Activated naive CD8-positive, alpha-beta T cell (primary cell): ENCODE data around the gene NCKIPSD.
A peak's percentile ranks its signal among the peaks of the same experiment; 100 is the strongest.

Experiments
- H3K27ac Mint-ChIP-seq: one replicate; pipeline ENCODE4 v1.8.0; 2021; ENCODE audit warnings: mixed read lengths
- H3K27me3 Mint-ChIP-seq: one replicate; pipeline ENCODE4 v1.8.0; 2021; ENCODE audit warnings: mixed read lengths
- H3K36me3 Mint-ChIP-seq: one replicate; pipeline ENCODE4 v1.8.0; 2021; ENCODE audit warnings: mixed read lengths
- H3K4me1 Mint-ChIP-seq: one replicate; pipeline ENCODE4 v1.8.0; 2021; ENCODE audit warnings: low read depth, mixed read lengths
- H3K4me3 Mint-ChIP-seq: one replicate; pipeline ENCODE4 v1.8.0; 2021; ENCODE audit warnings: mild to moderate bottlenecking, mixed read lengths
- H3K9me3 Mint-ChIP-seq: one replicate; pipeline ENCODE4 v1.8.0; 2021; ENCODE audit warnings: low read depth, mixed read lengths

Gene NCKIPSD

DNA sequence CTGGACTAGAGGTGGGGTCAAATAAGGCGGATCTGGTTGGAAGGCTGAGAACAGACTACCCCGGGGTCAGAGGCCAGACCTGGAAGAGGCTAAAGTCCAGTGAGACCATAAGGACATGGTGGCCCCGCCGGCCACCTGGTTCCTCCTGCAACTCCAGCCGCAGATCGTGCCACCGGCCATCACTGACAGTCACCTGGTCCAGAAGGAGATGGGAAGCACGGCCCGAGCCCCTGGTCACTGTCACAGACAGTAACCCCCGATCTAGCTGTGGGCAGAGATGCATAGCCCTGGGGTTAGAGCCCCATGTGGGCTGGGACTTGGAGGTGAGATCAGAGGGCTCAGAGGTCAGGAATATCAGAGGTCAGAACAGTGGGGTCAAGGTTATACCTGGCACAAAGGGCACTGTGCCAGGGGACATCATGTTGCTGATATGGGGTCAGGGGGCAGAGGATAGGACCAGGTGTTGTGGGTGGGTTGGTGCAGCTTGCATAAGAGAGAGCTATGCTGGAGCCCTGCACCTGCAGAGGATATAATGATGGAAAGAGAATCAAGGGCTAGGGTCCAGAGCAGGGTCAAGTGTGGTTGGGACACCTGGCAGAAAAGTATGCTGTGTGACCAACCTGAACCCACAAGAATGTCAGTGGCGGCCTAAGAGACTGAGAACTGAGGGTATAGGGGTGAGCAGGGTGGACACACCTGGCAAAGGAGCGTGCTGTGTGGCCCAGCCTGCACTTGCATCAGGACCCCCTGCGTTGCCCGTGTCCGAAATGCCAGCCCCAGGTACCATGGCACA is 32.6 kb downstream of the NCKIPSD start:
- H3K4me3 Mint-ChIP-seq, result no peak overlapping the region
- H3K36me3 Mint-ChIP-seq, result no peaks in the 10 kb centered on the region
- peaks cover 10% of the 10 kb centered on the region for H3K4me1 Mint-ChIP-seq
- no peaks in the 10 kb centered on the region for H3K27me3 Mint-ChIP-seq
- no peak overlapping the region for H3K27ac Mint-ChIP-seq
- no peaks in the 10 kb centered on the region for H3K9me3 Mint-ChIP-seq

DNA sequence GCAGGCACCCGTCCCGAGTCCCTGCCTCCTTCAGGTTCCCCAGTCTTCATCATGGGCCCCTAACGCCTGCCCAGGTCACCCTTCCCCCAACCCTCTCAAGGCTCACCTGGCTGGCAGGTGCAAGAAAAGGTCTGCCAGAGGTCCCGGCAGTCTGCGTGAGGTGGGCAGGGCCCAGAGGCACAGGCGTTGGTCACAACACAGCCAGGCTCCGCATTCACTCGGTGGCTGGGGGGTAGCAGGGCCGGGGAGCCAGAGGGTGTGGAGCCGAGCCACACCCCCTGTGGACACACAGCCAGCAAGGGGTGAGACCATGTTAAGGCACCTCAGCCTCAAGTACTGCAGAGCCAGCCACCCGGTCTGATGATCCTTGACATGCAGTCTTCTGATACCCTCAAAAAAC is 33.9 kb downstream of the NCKIPSD start:
- peaks cover 7% of the 10 kb centered on the region for H3K4me1 Mint-ChIP-seq
- no peaks in the 10 kb centered on the region for H3K36me3 Mint-ChIP-seq
- no peak overlapping the region for H3K4me3 Mint-ChIP-seq
- no peaks in the 10 kb centered on the region for H3K9me3 Mint-ChIP-seq
- H3K27me3 Mint-ChIP-seq, result no peaks in the 10 kb centered on the region
- H3K27ac Mint-ChIP-seq, result no peak overlapping the region

- Mint-ChIP-seq H3K27me3 (no peaks in the 10 kb centered on the region), H3K4me3 (no peak overlapping the region), H3K4me1 (peaks cover 5% of the 10 kb centered on the region), H3K27ac (no peak overlapping the region), H3K9me3 (no peaks in the 10 kb centered on the region), H3K36me3 (no peaks in the 10 kb centered on the region)
Measured at GRCh38 chr3:48650723-48651122, 35.0 kb downstream of the NCKIPSD start.

DNA sequence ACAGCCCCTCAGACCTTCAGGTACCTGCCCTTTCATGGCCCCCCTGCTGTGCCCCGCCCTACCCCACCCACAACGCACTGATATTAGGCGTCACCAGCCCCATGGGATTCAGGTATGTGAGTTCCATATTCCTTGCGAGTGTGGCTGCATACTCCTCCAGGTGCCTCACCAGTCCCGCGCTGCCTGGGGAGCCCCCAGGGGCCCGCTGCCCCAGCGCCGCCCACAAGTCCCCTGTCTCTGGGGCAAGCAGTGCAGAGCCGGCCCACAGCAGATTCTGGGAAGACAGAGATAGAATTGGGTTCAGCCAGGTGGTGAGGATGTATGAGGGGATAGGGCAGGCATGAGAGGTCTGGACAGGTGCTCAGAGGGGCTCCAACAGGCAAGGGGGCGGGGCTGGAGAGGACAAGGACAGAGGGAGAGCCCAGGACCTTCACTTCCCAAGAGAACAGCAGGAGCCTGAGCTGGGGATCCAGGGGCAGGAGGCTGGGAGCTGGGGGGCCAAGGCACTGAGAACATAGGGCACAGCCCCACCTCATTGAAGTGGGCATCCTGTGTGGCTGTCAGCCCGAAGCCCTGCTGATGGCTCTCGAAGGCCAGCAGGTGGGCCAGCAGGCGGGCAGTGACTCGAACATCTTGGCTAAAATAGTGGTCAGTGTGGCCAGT is 37.4 kb downstream of the NCKIPSD start:
- H3K36me3 Mint-ChIP-seq, result no peaks in the 10 kb centered on the region
- no peaks in the 10 kb centered on the region for H3K4me1 Mint-ChIP-seq
- H3K4me3 Mint-ChIP-seq, result no peak overlapping the region
- no peaks in the 10 kb centered on the region for H3K27me3 Mint-ChIP-seq
- H3K27ac Mint-ChIP-seq, result no peak overlapping the region
- H3K9me3 Mint-ChIP-seq, result no peaks in the 10 kb centered on the region

DNA sequence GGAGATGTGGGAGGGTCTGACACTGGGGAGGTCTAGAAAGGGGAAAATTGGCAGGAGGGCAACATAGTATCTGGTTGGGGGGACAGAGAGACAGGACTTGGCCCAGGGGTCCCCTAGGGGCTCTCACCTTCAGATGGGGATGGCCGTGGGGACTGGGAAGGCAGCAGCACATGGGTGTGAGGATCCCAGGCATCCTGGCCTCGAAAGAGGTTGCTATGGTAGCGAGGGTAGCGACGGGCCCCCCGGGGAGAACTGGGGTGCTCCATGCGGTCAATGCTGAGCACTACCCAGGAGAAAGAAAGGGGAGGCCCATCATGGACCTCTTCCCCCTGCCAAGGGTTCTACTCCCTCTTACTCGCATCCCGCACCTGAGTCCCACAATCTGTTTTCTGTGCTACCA is 38.0 kb downstream of the NCKIPSD start:
- no peaks in the 10 kb centered on the region for H3K4me1 Mint-ChIP-seq
- H3K27ac Mint-ChIP-seq, result no peak overlapping the region
- no peaks in the 10 kb centered on the region for H3K27me3 Mint-ChIP-seq
- no peaks in the 10 kb centered on the region for H3K9me3 Mint-ChIP-seq
- H3K36me3 Mint-ChIP-seq, result no peaks in the 10 kb centered on the region
- no peak overlapping the region for H3K4me3 Mint-ChIP-seq

GRCh38 chr3:48644898-48645760 is 40.6 kb downstream of the NCKIPSD start:
- no peaks in the 10 kb centered on the region for H3K36me3 Mint-ChIP-seq
- no peaks in the 10 kb centered on the region for H3K27me3 Mint-ChIP-seq
- H3K4me3 Mint-ChIP-seq, result no peak overlapping the region
- no peak overlapping the region for H3K27ac Mint-ChIP-seq
- H3K4me1 Mint-ChIP-seq, result no peaks in the 10 kb centered on the region
- H3K9me3 Mint-ChIP-seq, result no peaks in the 10 kb centered on the region

- Mint-ChIP-seq H3K27ac (no peak overlapping the region), H3K36me3 (no peaks in the 10 kb centered on the region), H3K9me3 (no peaks in the 10 kb centered on the region), H3K27me3 (no peaks in the 10 kb centered on the region), H3K4me1 (no peaks in the 10 kb centered on the region), H3K4me3 (no peak overlapping the region)
Measured at GRCh38 chr3:48642605-48643004, 43.1 kb downstream of the NCKIPSD start.

DNA sequence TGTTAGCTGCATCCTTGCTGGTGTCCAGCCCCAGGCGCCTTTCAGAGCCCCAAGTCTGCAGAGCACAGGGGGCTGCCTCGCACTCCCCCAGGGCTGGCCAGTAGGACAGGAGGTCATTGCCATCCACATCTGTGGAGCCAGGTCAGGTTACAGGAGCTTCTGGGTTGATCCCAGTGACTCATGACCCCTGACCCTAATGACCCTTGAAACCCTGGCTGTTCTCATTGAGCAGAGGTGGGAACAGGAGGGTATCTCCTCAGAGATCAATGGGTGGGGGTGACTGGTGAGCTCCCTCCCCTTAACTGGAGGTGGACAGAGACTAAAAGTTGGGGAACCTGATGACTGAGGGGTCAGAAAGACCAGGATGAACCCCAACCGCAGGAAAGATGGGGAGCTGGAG is 44.3 kb downstream of the NCKIPSD start:
- H3K36me3 Mint-ChIP-seq, result no peaks in the 10 kb centered on the region
- H3K27me3 Mint-ChIP-seq, result no peaks in the 10 kb centered on the region
- no peak overlapping the region for H3K4me3 Mint-ChIP-seq
- H3K27ac Mint-ChIP-seq, result no peak overlapping the region
- H3K9me3 Mint-ChIP-seq, result no peaks in the 10 kb centered on the region
- no peaks in the 10 kb centered on the region for H3K4me1 Mint-ChIP-seq

DNA sequence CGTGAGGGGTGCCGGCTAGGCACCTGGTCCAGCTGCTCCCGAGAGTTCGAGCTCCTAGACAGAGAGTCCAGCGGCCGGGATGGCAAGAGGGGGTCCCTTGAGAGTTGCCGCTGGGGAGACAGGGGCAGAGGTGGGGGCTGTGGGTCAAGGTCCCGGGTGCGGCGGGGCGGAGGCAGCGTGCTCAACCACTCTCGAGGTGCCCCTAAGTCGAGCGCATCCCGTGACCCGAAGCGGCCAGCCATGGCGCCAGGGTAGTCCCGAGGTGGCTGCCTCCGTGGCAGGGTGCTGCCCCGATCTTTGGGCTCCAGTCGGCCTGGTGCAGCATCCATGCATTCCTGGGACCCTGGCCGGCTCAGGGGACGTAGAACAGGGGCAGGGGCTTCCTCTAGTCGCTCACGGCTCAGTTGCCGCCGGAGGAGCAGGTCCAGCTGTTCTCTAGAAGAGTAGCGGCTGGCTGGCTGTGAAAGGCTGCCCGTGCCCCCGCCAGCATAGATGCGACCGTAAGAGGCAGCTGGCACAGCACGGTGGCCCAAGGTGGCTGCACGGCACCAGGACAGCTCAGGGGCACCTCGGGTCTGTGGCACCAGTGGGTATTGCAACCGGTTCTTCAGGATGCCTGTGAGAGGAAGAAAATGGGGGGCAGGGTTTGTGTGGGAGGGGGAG is 45.6 kb downstream of the NCKIPSD start:
- Mint-ChIP-seq H3K27me3 (no peaks in the 10 kb centered on the region), H3K9me3 (no peaks in the 10 kb centered on the region), H3K4me3 (no peak overlapping the region), H3K4me1 (peaks cover 7% of the 10 kb centered on the region), H3K36me3 (no peaks in the 10 kb centered on the region), H3K27ac (no peak overlapping the region)

GRCh38 chr3:48637305-48637704 is 48.4 kb downstream of the NCKIPSD start:
- H3K4me3 Mint-ChIP-seq, result peak overlapping the region; percentile 62
- no peaks in the 10 kb centered on the region for H3K36me3 Mint-ChIP-seq
- no peaks in the 10 kb centered on the region for H3K9me3 Mint-ChIP-seq
- peaks cover 18% of the 10 kb centered on the region for H3K4me1 Mint-ChIP-seq
- no peak overlapping the region for H3K27ac Mint-ChIP-seq
- no peaks in the 10 kb centered on the region for H3K27me3 Mint-ChIP-seq

- Mint-ChIP-seq H3K27me3 (no peaks in the 10 kb centered on the region), H3K4me1 (peaks cover 18% of the 10 kb centered on the region), H3K9me3 (no peaks in the 10 kb centered on the region), H3K27ac (no peak overlapping the region), H3K36me3 (no peaks in the 10 kb centered on the region), H3K4me3 (peak overlapping the region; percentile 87)
Measured at GRCh38 chr3:48636149-48636655, 49.5 kb downstream of the NCKIPSD start.

DNA sequence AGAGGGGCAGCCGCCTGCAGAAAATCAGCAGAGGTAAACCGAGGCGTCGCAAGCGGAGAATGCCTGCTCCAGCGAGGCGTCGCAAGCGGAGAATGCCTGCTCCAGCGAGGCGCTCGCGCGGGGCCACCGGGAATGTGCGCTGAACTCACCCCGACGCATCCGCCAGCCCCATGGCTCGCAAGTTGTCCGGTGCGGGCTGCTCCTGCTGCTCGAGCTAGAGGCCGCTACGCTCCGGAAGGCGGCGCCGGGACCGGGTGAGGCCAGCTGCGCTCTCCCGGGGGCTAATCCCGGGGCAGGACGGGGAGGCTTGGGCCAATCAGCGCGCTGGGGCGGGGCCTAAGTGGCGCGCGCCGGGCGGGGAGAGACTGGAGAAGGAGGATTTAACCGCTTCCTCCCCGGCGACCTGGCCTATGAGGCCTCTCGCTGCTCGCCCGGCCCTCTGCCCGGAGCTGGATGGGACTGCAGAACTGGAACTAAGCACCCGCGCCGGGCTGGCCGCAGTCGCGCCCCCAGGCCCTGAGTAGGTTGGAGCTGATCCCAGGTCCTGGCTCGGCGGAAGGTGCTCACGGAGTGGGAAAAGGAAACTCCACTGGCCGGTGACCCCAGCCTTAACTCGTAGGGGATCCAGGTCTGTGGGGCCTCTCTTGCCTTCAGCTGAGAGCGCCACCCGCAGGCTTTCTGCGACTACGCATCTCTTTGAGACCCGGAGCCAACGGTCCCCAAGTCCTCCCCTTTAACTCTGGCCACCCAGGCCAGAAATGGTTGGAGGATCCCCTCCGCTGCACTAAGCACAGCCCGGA is 50.3 kb downstream of the NCKIPSD start, which contains the start of gene SLC26A6:
SLC26A6 (minus strand) TSS at position 240 of the 800 bp plus-strand sequence; CDS start at position 172, 68 bp downstream.
- Mint-ChIP-seq H3K27ac (peak within 1 kb of the TSS; percentile 46), H3K9me3 (no peaks in the 10 kb centered on the region), H3K36me3 (no peaks in the 10 kb centered on the region), H3K4me3 (peak within 1 kb of the TSS; percentile 87), H3K4me1 (peaks cover 18% of the 10 kb centered on the region), H3K27me3 (no peaks in the 10 kb centered on the region)

- Mint-ChIP-seq H3K36me3 (no peaks in the 10 kb centered on the region), H3K4me1 (peaks cover 18% of the 10 kb centered on the region), H3K27ac (peak overlapping the region; percentile 10), H3K27me3 (no peaks in the 10 kb centered on the region), H3K4me3 (peak overlapping the region; percentile 87), H3K9me3 (no peaks in the 10 kb centered on the region)
Measured at GRCh38 chr3:48634661-48635221, 51.0 kb downstream of the NCKIPSD start.
